ENCODE results near the gene CFAP91.

Gene CFAP91

DNA sequence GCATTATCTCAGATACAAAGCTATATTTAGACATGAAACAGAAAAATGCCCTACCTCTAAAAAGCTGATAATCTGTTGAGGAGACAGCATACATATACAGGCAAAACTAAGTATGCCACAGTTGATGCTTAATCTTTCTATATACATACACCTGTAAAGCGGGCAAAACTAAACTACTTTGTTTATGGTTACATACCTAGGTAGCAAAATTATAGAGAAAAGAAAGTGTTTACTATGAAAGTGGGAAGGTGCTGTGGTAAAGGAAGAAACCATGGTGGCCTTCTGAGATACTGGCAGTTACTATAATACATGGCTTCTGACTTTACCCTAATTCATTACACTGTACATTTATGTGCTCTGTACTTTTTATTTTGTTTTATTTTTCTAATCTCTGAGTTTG lies 43.1 kb downstream of the CFAP91 start:
- DNase-seq, result no peak

- DNase-seq, result no peak
Observed at GRCh38 chr3:119746423-119746822, 43.6 kb downstream of the CFAP91 start.

DNA sequence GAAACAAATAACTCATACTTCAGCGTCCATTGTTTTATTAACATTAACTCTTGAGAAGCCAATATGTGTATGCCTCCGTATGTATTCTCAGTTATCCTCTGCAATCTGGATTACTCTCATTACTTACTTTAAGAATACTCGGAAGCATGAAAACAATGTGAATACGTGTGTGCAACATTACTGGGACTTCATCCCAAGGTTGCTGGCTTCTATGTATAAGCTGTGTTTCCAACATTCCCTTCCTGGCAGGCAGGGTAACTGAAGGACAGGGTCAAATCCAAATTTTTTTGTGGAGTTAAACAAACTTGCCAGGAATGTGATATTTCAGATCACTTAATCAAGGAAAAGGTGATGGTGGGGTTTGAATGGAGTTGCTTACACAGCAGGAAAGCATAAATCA lies 44.5 kb downstream of the CFAP91 start:
- DNase-seq, result no peak

- DNase-seq, result no peak
Observed at GRCh38 chr3:119748991-119749390, 46.2 kb downstream of the CFAP91 start.

DNA sequence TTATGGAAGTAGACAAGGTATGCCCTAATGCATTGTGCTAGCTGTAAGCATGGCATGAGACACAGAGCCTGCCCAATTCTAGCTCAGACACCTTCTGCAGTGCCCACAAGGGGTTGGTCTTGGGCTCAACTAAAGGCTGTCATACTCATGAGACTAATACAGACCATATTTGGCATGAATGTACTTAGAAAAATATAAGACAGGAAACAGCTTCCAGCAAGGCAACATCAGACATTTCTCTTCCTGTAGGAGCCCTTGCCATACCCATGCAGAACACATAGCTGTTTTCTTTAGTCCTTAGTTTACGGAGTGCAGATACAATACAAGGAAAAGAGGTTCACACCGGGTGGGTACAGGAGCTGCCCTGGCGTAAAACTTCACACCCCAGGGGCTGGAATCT lies 48.6 kb downstream of the CFAP91 start:
- no peak for DNase-seq
